ENCODE measurements around the gene RHBDF2. TPM values are rescaled to one million over a fixed set of nuclear protein-coding genes. Genes with fewer than 3 reads are reported as not detected.

Gene RHBDF2
- total RNA-seq, 1 experiment from 2014 or later = 21.5 TPM

GRCh38 chr17:76468634-76469010 lies 32.6 kb downstream of the RHBDF2 start:
- DNase-seq (ENCODE audit: extremely low read depth, low read depth) = no peak

- no peak for DNase-seq (ENCODE audit: extremely low read depth, low read depth)
These were observed 33.2 kb downstream of the RHBDF2 start for GRCh38 chr17:76467809-76468633.

- DNase-seq (ENCODE audit: extremely low read depth, low read depth) = no peak
These were observed 33.9 kb downstream of the RHBDF2 start, which contains the start of gene AANAT for GRCh38 chr17:76467366-76467765. Gene AANAT, plus strand, starts transcription at chr17:76467603. Its CDS starts 1,144 bp downstream, at chr17:76468747.

- no peak for DNase-seq (ENCODE audit: extremely low read depth, low read depth)
These were observed 34.5 kb downstream of the RHBDF2 start for GRCh38 chr17:76466775-76467130.

GRCh38 chr17:76462556-76463290 lies 38.5 kb downstream of the RHBDF2 start:
- no peak for DNase-seq (ENCODE audit: extremely low read depth, low read depth)

GRCh38 chr17:76461765-76462555 lies 39.3 kb downstream of the RHBDF2 start:
- no peak for DNase-seq (ENCODE audit: extremely low read depth, low read depth)

GRCh38 chr17:76459674-76460073 lies 41.5 kb downstream of the RHBDF2 start:
- no peak for DNase-seq (ENCODE audit: extremely low read depth, low read depth)

GRCh38 chr17:76458580-76459490 lies 42.4 kb downstream of the RHBDF2 start:
- peak; percentile 58 for DNase-seq (ENCODE audit: extremely low read depth, low read depth)

GRCh38 chr17:76453431-76453743 lies 47.8 kb downstream of the RHBDF2 start:
- no peak for DNase-seq (ENCODE audit: extremely low read depth, low read depth)

- DNase-seq (ENCODE audit: extremely low read depth, low read depth) = peak; percentile 82
These were observed 48.4 kb downstream of the RHBDF2 start, which contains the start of gene UBE2O for GRCh38 chr17:76452660-76453430. Gene UBE2O, minus strand, starts transcription at chr17:76453152. Its CDS starts 11 bp downstream, at chr17:76453141.

- DNase-seq (ENCODE audit: extremely low read depth, low read depth) = no peak
These were observed 49.0 kb downstream of the RHBDF2 start for GRCh38 chr17:76452127-76452659.

- no peak for DNase-seq (ENCODE audit: extremely low read depth, low read depth)
These were observed 49.7 kb downstream of the RHBDF2 start for GRCh38 chr17:76451506-76451905.

- DNase-seq (ENCODE audit: extremely low read depth, low read depth) = no peak
These were observed 52.1 kb downstream of the RHBDF2 start for GRCh38 chr17:76449126-76449525.

- no peak for DNase-seq (ENCODE audit: extremely low read depth, low read depth)
These were observed 53.1 kb downstream of the RHBDF2 start for GRCh38 chr17:76447931-76448652.

- DNase-seq (ENCODE audit: extremely low read depth, low read depth) = peak; percentile 73
These were observed 54.6 kb downstream of the RHBDF2 start for GRCh38 chr17:76446449-76447231.

GRCh38 chr17:76445697-76446448 lies 55.4 kb downstream of the RHBDF2 start:
- DNase-seq (ENCODE audit: extremely low read depth, low read depth) = no peak
